ENCODE results near the gene STON1.

GRCh38 chr2:48587560-48587959 lies 57.6 kb downstream of the STON1 start:
- no peak for TF ChIP-seq EGR1 (IDR thresholded peaks at IDR 0.05)
- TF ChIP-seq TAF1 (IDR thresholded peaks at IDR 0.05; ENCODE audit: low read depth), result no peak
